CD14-positive monocyte (primary cell): ENCODE measurements around the gene MMAB. TPM values are rescaled to one million over a fixed set of nuclear protein-coding genes. Genes with fewer than 3 reads are reported as not detected.

Source experiments
- DNase-seq, 3 donors: peaks; one replicate each; pipeline ENCODE4 v3.0.0-alpha.2; 2011 to 2022
- H2AFZ ChIP-seq: 2 replicates; pipeline ENCODE4 v1.6.0; 2012; ENCODE audit warnings: mild to moderate bottlenecking, low read depth, low read length, inconsistent platforms; ENCODE audit not compliant: insufficient read depth, poor library complexity, severe bottlenecking
- H3K27ac ChIP-seq, 2 donors: 1 replicate in 1 of 2; 2 replicates in 1 of 2; pipeline ENCODE4 v1.5.1; 2012 to 2013; ENCODE audit warnings: low read length in 2 of 2, control low read depth in 1 of 2, inconsistent platforms in 1 of 2, low read depth in 1 of 2, mild to moderate bottlenecking in 1 of 2
- H3K27me3 ChIP-seq, 2 donors: one replicate each; pipeline versions ENCODE4 v1.6.0 to v1.6.1; 2011 to 2013; ENCODE audit warnings: low read length in 2 of 2; ENCODE audit not compliant: control insufficient read depth in 2 of 2, insufficient read depth in 2 of 2
- H3K36me3 ChIP-seq, 2 donors: replicated peaks in 1 of 2; 1 replicate in 1 of 2; 2 replicates in 1 of 2; pipeline versions ENCODE4 v1.5.1 to v1.6.1; 2012 to 2013; ENCODE audit warnings: low read length in 2 of 2, control low read depth in 1 of 2, inconsistent platforms in 1 of 2, mild to moderate bottlenecking in 1 of 2; ENCODE audit not compliant: insufficient read depth in 2 of 2, control insufficient read depth in 1 of 2
- H3K4me1 ChIP-seq, 2 donors: 1 replicate in 1 of 2; 2 replicates in 1 of 2; pipeline versions ENCODE4 v1.5.1 to v1.6.1; 2012 to 2013; ENCODE audit warnings: low read length in 2 of 2, control low read depth in 1 of 2, inconsistent platforms in 1 of 2, mild to moderate bottlenecking in 1 of 2, moderate library complexity in 1 of 2; ENCODE audit not compliant: insufficient read depth in 2 of 2, control insufficient read depth in 1 of 2
- H3K4me2 ChIP-seq: replicated peaks from 2 replicates; pipeline ENCODE3; 2012; ENCODE audit warnings: low read length, moderate library complexity, mild to moderate bottlenecking; ENCODE audit not compliant: poor library complexity, severe bottlenecking; ENCODE audit errors: extremely low read depth
- H3K4me3 ChIP-seq, 3 experiments: fragments of 200-600 bp in 1 of 3; sonication (generic) in 1 of 3; replicated peaks in 1 of 3; 1 replicate in 2 of 3; 2 replicates in 1 of 3; pipeline ENCODE4 v1.5.1; 2011 to 2013; ENCODE audit warnings: low read length in 3 of 3, mild to moderate bottlenecking in 3 of 3, control low read depth in 2 of 3, low read depth in 2 of 3, inconsistent platforms in 1 of 3, moderate library complexity in 1 of 3
- H3K79me2 ChIP-seq: 2 replicates; pipeline ENCODE4 v1.6.0; 2012; ENCODE audit warnings: mild to moderate bottlenecking, control low read depth, inconsistent platforms, low read length, moderate library complexity; ENCODE audit not compliant: insufficient read depth
- H3K9ac ChIP-seq: 2 replicates; pipeline ENCODE4 v1.6.0; 2017; ENCODE audit warnings: low read length, mild to moderate bottlenecking; ENCODE audit not compliant: insufficient read depth, poor library complexity, severe bottlenecking
- H3K9me3 ChIP-seq, 2 donors: replicated peaks in 1 of 2; 1 replicate in 1 of 2; 2 replicates in 1 of 2; pipeline versions ENCODE4 v1.5.1 to v1.6.1; 2012 to 2013; ENCODE audit warnings: low read length in 2 of 2, control low read depth in 1 of 2; ENCODE audit not compliant: control insufficient read depth in 1 of 2, insufficient read depth in 1 of 2
- H4K20me1 ChIP-seq: 2 replicates; pipeline ENCODE4 v1.6.0; 2012; ENCODE audit warnings: mild to moderate bottlenecking, low read length, control low read depth, moderate library complexity; ENCODE audit not compliant: insufficient read depth
- H3K27ac Mint-ChIP-seq, 7 donors: one replicate each; pipeline ENCODE4 v1.8.0; 2020; ENCODE audit warnings: mild to moderate bottlenecking in 7 of 7, mixed read lengths in 7 of 7, moderate library complexity in 6 of 7, inconsistent platforms in 2 of 7
- H3K27me3 Mint-ChIP-seq, 3 donors: one replicate each; pipeline ENCODE4 v1.8.0; 2021 to 2022; ENCODE audit warnings: low read depth in 3 of 3, mild to moderate bottlenecking in 3 of 3, mixed read lengths in 3 of 3, moderate library complexity in 3 of 3, inconsistent platforms in 1 of 3
- H3K36me3 Mint-ChIP-seq, 2 donors: one replicate each; pipeline ENCODE4 v1.8.0; 2020; ENCODE audit warnings: mixed read lengths in 2 of 2, inconsistent platforms in 1 of 2, mild to moderate bottlenecking in 1 of 2
- H3K4me1 Mint-ChIP-seq: one replicate; pipeline ENCODE4 v1.8.0; 2020; ENCODE audit warnings: mild to moderate bottlenecking, mixed read lengths
- H3K4me3 Mint-ChIP-seq, 2 donors: one replicate each; pipeline ENCODE4 v1.8.0; 2020; ENCODE audit warnings: mild to moderate bottlenecking in 2 of 2, mixed read lengths in 2 of 2, moderate library complexity in 1 of 2
- H3K9me3 Mint-ChIP-seq, 7 donors: one replicate each; pipeline ENCODE4 v1.8.0; 2020 to 2022; ENCODE audit warnings: mixed read lengths in 7 of 7, mild to moderate bottlenecking in 6 of 7, moderate library complexity in 6 of 7, inconsistent platforms in 2 of 7
- WGBS: methylation state at CpG from one replicate; pipeline ENCODE4 v1.1.5; 2013; ENCODE audit warnings: missing lambda C conversion rate; ENCODE audit not compliant: insufficient coverage; 5-methylcytosine and 5-hydroxymethylcytosine counted together
- intact Hi-C, 2 donors: fragments of 100-400 bp; cut with micrococcal nuclease; formaldehyde crosslinking; loops; one replicate each; pipeline versions ENCODE4 v1.15.0 to v1.15.1; 2023
- polyA plus RNA-seq, 3 donors: library from polyadenylated mRNA; depleted of rRNA in 1 of 3; unstranded in 2 of 3; stranded (reverse) in 1 of 3; fragments of 300-500 nt in 2 of 3; fragments of >200 nt in 1 of 3; fragmentation: Illumina TruSeq in 2 of 3; gene quantifications; 1 replicate in 2 of 3; 2 replicates in 1 of 3; pipeline ENCODE4 v1.2.3, GENCODE V29; 2012 to 2021
- TF ChIP-seq, protein P1 (sequence below): fragments of 200-600 bp; IDR thresholded peaks from one replicate; pipeline ENCODE4 v1.8.0; 2022; ENCODE audit warnings: antibody characterized with exemption, mild to moderate bottlenecking

The MMAB gene
- polyA plus RNA-seq, 3 donors: 5.0 to 15.6 (median 12.4) TPM

GRCh38 chr12:109598428-109598854, 25.1 kb upstream of the MMAB start:
- WGBS: 93% methylated on average over 8 of the region's 11 CpGs

DNA sequence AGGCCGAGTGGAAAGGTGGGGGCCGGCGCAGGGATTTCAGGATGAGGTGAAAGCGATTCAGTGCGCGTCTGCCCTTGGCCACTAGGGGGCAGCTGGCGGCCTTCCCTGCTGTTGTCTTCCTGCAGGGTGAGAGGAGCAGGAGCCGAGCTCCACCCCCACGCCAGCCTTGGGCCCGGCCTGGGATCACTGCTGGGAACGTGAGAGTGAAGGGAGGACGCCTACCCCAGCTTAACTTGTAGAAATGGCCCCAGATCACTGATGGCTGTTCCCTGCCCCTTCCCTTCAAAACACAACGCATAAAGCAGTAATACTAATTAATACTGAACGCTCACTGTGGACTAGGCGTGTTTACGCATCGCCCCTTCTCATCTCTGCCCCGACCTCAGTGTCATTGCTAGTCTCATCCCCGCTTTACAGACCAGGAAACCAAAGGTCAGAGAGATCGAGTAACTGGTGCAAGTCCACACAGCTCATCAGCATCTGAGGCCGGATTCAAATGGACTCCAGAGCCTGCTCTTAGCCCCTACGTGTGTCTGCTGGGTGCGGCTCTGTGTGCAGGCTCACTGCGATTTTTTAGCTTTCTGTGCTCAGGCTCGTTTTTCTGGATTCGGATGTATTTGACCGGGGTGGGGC, 24.6 kb upstream of the MMAB start:
- TF ChIP-seq, protein P1, sequence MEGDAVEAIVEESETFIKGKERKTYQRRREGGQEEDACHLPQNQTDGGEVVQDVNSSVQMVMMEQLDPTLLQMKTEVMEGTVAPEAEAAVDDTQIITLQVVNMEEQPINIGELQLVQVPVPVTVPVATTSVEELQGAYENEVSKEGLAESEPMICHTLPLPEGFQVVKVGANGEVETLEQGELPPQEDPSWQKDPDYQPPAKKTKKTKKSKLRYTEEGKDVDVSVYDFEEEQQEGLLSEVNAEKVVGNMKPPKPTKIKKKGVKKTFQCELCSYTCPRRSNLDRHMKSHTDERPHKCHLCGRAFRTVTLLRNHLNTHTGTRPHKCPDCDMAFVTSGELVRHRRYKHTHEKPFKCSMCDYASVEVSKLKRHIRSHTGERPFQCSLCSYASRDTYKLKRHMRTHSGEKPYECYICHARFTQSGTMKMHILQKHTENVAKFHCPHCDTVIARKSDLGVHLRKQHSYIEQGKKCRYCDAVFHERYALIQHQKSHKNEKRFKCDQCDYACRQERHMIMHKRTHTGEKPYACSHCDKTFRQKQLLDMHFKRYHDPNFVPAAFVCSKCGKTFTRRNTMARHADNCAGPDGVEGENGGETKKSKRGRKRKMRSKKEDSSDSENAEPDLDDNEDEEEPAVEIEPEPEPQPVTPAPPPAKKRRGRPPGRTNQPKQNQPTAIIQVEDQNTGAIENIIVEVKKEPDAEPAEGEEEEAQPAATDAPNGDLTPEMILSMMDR: peak; percentile 95
- no peak overlapping the region for H2AFZ ChIP-seq

More at GRCh38 chr12:109598428-109598854, 25.1 kb upstream of the MMAB start:
- Histone ChIP-seq H4K20me1 (peaks cover 4% of the 10 kb centered on the region), H3K36me3 (peaks cover 0 to 3% of the 10 kb centered on the region in 2 donors), H3K4me3 (no peak overlapping the region), H3K27ac (no peak overlapping the region), H3K79me2 (no peaks in the 10 kb centered on the region), H3K27me3 (no peaks in the 10 kb centered on the region), H3K4me1 (peaks cover 13 to 19% of the 10 kb centered on the region in 2 donors), H3K9ac (no peak overlapping the region), H3K4me2 (no peak overlapping the region), H2AFZ (no peak overlapping the region), H3K9me3 (no peaks in the 10 kb centered on the region)
- Mint-ChIP-seq H3K27me3 (peaks cover 3 to 17% (median 16%) of the 10 kb centered on the region in 3 donors), H3K36me3 (peaks cover 13 to 24% of the 10 kb centered on the region in 2 donors), H3K4me3 (no peak overlapping the region), H3K4me1 (peaks cover 22% of the 10 kb centered on the region), H3K9me3 (peaks cover 0 to 2% (median 0%) of the 10 kb centered on the region in 7 donors), H3K27ac (no peak overlapping the region)
- intact Hi-C loops: loop anchor here (1.0 to 2.0 kb wide), 2 partner anchors 176 to 177 kb away; no protein-coding TSS in a partner anchor
- no peak for DNase-seq
- TF ChIP-seq, protein P1: no peak

More for the DNA sequence above, 24.6 kb upstream of the MMAB start:
- intact Hi-C loops: loop anchor here (1.0 to 2.0 kb wide), 2 partner anchors 177 kb away; no protein-coding TSS in a partner anchor
- H3K27ac Mint-ChIP-seq: peak overlapping the region in 2 of 7 donors; percentile 14 to 22
- H3K4me1 ChIP-seq: peaks cover 13 to 19% of the 10 kb centered on the region in 2 donors
- H3K4me3 Mint-ChIP-seq: no peak overlapping the region
- DNase-seq: peak; percentile 34 to 58 (median 54)
- peaks cover 16 to 25% of the 10 kb centered on the region in 2 donors for H3K36me3 Mint-ChIP-seq
- no peak overlapping the region for H3K9ac ChIP-seq
- no peak overlapping the region for H3K4me2 ChIP-seq
- no peak overlapping the region for H3K27ac ChIP-seq
- H3K27me3 Mint-ChIP-seq: peaks cover 3 to 17% (median 14%) of the 10 kb centered on the region in 3 donors
- H3K4me1 Mint-ChIP-seq: peaks cover 22% of the 10 kb centered on the region
- H3K9me3 Mint-ChIP-seq: peaks cover 0 to 2% (median 0%) of the 10 kb centered on the region in 7 donors
- WGBS: 54% methylated on average over 25 of the region's 27 CpGs
- H3K36me3 ChIP-seq: peaks cover 0 to 3% of the 10 kb centered on the region in 2 donors
- no peaks in the 10 kb centered on the region for H3K27me3 ChIP-seq
- no peaks in the 10 kb centered on the region for H3K9me3 ChIP-seq
- H4K20me1 ChIP-seq: peaks cover 4% of the 10 kb centered on the region
- no peak overlapping the region for H3K4me3 ChIP-seq
- no peaks in the 10 kb centered on the region for H3K79me2 ChIP-seq
